ENCODE results near the gene CDX1. TPM values are rescaled to one million over a fixed set of nuclear protein-coding genes. Genes with fewer than 3 reads are reported as not detected.
A peak's percentile ranks its signal among the peaks of the same experiment; 100 is the strongest.

The CDX1 gene
- total RNA-seq, 1 experiment from 2014 or later: 0.22 TPM

DNA sequence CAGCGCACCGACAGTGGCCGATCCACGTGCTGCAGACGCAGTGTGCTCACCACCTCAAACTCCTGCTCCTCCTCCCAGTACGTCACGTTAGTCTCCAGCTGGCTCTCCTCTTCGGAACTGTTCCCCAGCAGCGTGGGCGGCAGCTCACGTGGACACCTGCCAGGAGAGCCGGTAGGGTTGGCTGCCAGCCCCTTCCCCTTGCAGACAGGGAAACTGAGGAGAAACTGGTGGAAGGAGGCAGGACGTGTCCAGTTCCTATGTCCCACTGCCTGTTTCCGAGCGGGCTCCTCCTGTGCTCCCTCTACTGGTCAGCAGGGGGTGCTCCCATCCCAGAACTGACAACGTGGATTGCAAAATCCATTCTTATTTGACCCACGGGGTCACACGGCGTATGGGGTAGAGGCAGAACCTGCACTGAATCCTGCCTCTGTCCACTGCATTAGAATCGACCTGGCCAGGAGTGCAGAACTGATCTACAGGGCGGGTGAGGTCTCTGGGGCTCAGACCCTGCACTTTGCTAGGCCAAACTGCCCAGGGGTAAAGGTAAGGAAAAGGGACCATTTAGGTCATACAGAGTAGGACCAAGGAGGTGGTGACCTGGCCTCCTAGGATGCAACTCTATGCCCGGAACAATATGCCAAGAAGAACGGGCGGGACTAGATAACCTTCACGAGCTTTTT is 36.6 kb upstream of the CDX1 start:
- H3K27me3 Mint-ChIP-seq (ENCODE audit: low read depth): peaks cover 71% of the 10 kb centered on the region
- H3K9me3 Mint-ChIP-seq: no peaks in the 10 kb centered on the region
- no peaks in the 10 kb centered on the region for H4K20me1 ChIP-seq (ENCODE audit: control insufficient read depth, insufficient read depth, insufficient read length)
- no peaks in the 10 kb centered on the region for H3K79me2 ChIP-seq (ENCODE audit: insufficient read depth, low read length)
- no peak overlapping the region for H3K9ac ChIP-seq (ENCODE audit: extremely low read depth, insufficient read length, low read length)
- peak; percentile 71 for DNase-seq
- H2AK5ac ChIP-seq (ENCODE audit: insufficient read length, low read length): no peak overlapping the region
- no peak overlapping the region for H3T11ph ChIP-seq (ENCODE audit: low read length)
- no peak overlapping the region for H3K27ac Mint-ChIP-seq
- no peak overlapping the region for H4K8ac ChIP-seq (replicated peaks; ENCODE audit: insufficient read length, low read depth, low read length)
- H3K27ac ChIP-seq (ENCODE audit: insufficient read length, low read depth, low read length): no peak overlapping the region
- no peak overlapping the region for H3K23ac ChIP-seq (ENCODE audit: insufficient read length, low read depth, low read length)
- no peak overlapping the region for H4K5ac ChIP-seq (ENCODE audit: insufficient read length, low read depth, low read length)
- H3K27me3 ChIP-seq (ENCODE audit: insufficient read depth, low read length): no peaks in the 10 kb centered on the region
- no peaks in the 10 kb centered on the region; a peak in 1 of 7 replicates for H3K36me3 Mint-ChIP-seq (ENCODE audit: insufficient read depth in 1 of 3, low read depth in 3 of 3)
- H3K4me2 ChIP-seq (ENCODE audit: insufficient read depth, insufficient read length, low read length): no peak overlapping the region
- H2AFZ ChIP-seq (ENCODE audit: low read length): no peak overlapping the region
- no peak overlapping the region for H4K91ac ChIP-seq (ENCODE audit: insufficient read length, low read depth, low read length)
- WGBS (ENCODE audit: extremely low coverage, insufficient read length, low lambda C conversion rate): no CpG with 5 or more reads among the region's 25 CpGs
- H2BK15ac ChIP-seq (ENCODE audit: low read depth, low read length): no peak overlapping the region
- H3K79me1 ChIP-seq (ENCODE audit: insufficient read depth, low read depth, low read length, poor library complexity, severe bottlenecking): no peaks in the 10 kb centered on the region
- no peak overlapping the region for H3K4me3 Mint-ChIP-seq
- no peaks in the 10 kb centered on the region for H3K4me1 ChIP-seq (ENCODE audit: insufficient read depth, low read length)
- H2BK5ac ChIP-seq (ENCODE audit: insufficient read length, low read length): no peak overlapping the region
- no peak overlapping the region for H2BK120ac ChIP-seq (ENCODE audit: low read depth, low read length, poor library complexity, severe bottlenecking)
- TF ChIP-seq, protein P1, sequence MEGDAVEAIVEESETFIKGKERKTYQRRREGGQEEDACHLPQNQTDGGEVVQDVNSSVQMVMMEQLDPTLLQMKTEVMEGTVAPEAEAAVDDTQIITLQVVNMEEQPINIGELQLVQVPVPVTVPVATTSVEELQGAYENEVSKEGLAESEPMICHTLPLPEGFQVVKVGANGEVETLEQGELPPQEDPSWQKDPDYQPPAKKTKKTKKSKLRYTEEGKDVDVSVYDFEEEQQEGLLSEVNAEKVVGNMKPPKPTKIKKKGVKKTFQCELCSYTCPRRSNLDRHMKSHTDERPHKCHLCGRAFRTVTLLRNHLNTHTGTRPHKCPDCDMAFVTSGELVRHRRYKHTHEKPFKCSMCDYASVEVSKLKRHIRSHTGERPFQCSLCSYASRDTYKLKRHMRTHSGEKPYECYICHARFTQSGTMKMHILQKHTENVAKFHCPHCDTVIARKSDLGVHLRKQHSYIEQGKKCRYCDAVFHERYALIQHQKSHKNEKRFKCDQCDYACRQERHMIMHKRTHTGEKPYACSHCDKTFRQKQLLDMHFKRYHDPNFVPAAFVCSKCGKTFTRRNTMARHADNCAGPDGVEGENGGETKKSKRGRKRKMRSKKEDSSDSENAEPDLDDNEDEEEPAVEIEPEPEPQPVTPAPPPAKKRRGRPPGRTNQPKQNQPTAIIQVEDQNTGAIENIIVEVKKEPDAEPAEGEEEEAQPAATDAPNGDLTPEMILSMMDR (conservative IDR thresholded peaks at IDR 0.05): peak; percentile 88
- H3K18ac ChIP-seq (ENCODE audit: insufficient read length, low read depth, low read length): no peak overlapping the region
- peaks cover 29 to 31% of the 10 kb centered on the region in 2 experiments for H3K4me1 Mint-ChIP-seq
- no peak overlapping the region for H2BK20ac ChIP-seq (ENCODE audit: low read depth, low read length, poor library complexity, severe bottlenecking)
- H3K9me3 ChIP-seq (ENCODE audit: control insufficient read depth, low read depth, low read length): no peaks in the 10 kb centered on the region
- no peak overlapping the region for H3K56ac ChIP-seq (ENCODE audit: insufficient read length, low read depth, low read length)
- H3K4ac ChIP-seq (ENCODE audit: low read depth, low read length): no peak overlapping the region
- H2BK12ac ChIP-seq (ENCODE audit: insufficient read length, low read depth, low read length): no peak overlapping the region
- H3K14ac ChIP-seq (ENCODE audit: insufficient read depth, low read length): no peak overlapping the region
- no peaks in the 10 kb centered on the region for H3K23me2 ChIP-seq (ENCODE audit: insufficient read length, low read depth, low read length, poor library complexity, severe bottlenecking)

Measured in H9 (cell line).